Omental fat pad (tissue), 4 donors: ENCODE measurements around the gene SCO1. TPM values are rescaled to one million over a fixed set of nuclear protein-coding genes. Genes with fewer than 3 reads are reported as not detected.

Experiments used
- ATAC-seq: fragments of 150-250 bp; one replicate; pipeline ENCODE4 v1.9.1; 2016; ENCODE audit warnings: mild to moderate bottlenecking, moderate library complexity; ENCODE audit not compliant: low FRiP score
- DNase-seq: peaks from one replicate; pipeline ENCODE4 v3.0.0-alpha.2; 2019; ENCODE audit warnings: low spot score
- CTCF ChIP-seq, 3 donors: fragments of 450-650 bp; IDR thresholded peaks; one replicate each; pipeline ENCODE4 v1.5.1; 2016 to 2017; ENCODE audit warnings: antibody characterized with exemption in 3 of 3, mild to moderate bottlenecking in 3 of 3, moderate library complexity in 2 of 3
- total RNA-seq, 4 donors: library from RNA; depleted of rRNA; stranded (reverse); fragments of >200 nt; gene quantifications; one replicate each; pipeline ENCODE4 v1.1.0, GENCODE V29; 2016

Gene SCO1
- total RNA-seq, 4 donors from 2014 or later: 18.0 to 35.4 (median 24.2) TPM

- ATAC-seq (no peak), DNase-seq (no peak)
- no peak for TF ChIP-seq CTCF (IDR thresholded peaks at IDR 0.05)
Observed at GRCh38 chr17:10724546-10725195, 27.3 kb upstream of the SCO1 start.

GRCh38 chr17:10718547-10718946 lies 21.2 kb upstream of the SCO1 start:
- no peak for TF ChIP-seq CTCF (IDR thresholded peaks at IDR 0.05)
- DNase-seq (no peak), ATAC-seq (no peak)

GRCh38 chr17:10716218-10716617 lies 18.9 kb upstream of the SCO1 start:
- no peak for ATAC-seq
- no peak for TF ChIP-seq CTCF (IDR thresholded peaks at IDR 0.05)
- DNase-seq: no peak

GRCh38 chr17:10713318-10713717 lies 16.0 kb upstream of the SCO1 start:
- ATAC-seq (no peak), DNase-seq (no peak)
- no peak for TF ChIP-seq CTCF (IDR thresholded peaks at IDR 0.05)

- DNase-seq (no peak), ATAC-seq (no peak)
- no peak for TF ChIP-seq CTCF (IDR thresholded peaks at IDR 0.05)
Observed at GRCh38 chr17:10705727-10706126, 8.4 kb upstream of the SCO1 start.

- no peak for DNase-seq
- no peak for ATAC-seq
- TF ChIP-seq CTCF (IDR thresholded peaks at IDR 0.05): no peak
Observed at GRCh38 chr17:10702574-10702973, 5.2 kb upstream of the SCO1 start.

- TF ChIP-seq CTCF (IDR thresholded peaks at IDR 0.05): no peak
- DNase-seq: no peak
- ATAC-seq: no peak
Observed at GRCh38 chr17:10699856-10700255, 2.5 kb upstream of the SCO1 start.
